ENCODE measurements around the gene BCAP31. TPM values are rescaled to one million over a fixed set of nuclear protein-coding genes. Genes with fewer than 3 reads are reported as not detected.

The BCAP31 gene
- total RNA-seq, 1 experiment from 2014 or later: 138 TPM

DNA sequence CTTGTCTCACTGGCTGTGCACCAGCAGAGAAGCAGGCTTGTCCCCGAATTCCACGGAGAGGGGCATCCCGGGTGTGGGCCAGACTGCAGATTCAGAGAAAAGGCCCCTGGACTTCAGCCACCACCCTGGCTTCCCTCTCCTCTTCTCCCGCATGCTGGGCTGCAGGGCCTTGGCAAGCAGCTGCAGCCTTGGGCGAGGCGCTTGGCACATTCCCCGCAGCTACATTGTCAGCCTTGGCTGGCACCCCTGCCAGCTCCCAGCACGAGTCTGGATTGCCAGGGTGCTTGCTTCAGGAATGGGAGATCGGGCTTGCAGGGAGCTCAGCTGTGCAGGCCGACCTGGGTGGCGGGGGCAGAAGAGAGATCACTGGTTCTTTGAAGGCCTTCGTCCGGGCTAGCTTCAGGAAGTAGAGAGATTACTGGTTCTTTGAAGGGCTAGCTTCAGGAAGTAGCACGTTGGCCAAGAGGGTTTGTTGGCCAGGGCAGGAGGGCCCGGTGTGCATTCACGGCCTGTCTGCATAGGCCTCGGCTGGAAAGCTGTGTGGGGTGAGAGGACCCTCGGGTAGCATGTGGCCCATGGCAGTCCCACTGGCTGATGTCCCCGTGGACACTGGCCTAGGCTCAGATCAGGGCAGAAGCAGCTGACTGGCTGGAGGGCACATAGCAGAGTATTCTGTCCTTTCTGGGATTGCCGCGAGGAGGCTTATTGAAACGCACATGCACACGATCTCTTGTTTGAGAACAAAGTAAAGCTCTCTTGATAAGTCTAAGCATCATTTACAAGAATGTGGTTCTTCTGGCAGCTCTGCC lies 3.1 kb upstream of the BCAP31 start:
- peaks cover 7% of the 10 kb centered on the region; the same call in 1 of the 2 replicates for H3K79me2 ChIP-seq (ENCODE audit: insufficient read depth, low read length)
- no peak overlapping the region for H3K27ac ChIP-seq (ENCODE audit: insufficient read length, low read depth, low read length)
- TF ChIP-seq, protein P1, sequence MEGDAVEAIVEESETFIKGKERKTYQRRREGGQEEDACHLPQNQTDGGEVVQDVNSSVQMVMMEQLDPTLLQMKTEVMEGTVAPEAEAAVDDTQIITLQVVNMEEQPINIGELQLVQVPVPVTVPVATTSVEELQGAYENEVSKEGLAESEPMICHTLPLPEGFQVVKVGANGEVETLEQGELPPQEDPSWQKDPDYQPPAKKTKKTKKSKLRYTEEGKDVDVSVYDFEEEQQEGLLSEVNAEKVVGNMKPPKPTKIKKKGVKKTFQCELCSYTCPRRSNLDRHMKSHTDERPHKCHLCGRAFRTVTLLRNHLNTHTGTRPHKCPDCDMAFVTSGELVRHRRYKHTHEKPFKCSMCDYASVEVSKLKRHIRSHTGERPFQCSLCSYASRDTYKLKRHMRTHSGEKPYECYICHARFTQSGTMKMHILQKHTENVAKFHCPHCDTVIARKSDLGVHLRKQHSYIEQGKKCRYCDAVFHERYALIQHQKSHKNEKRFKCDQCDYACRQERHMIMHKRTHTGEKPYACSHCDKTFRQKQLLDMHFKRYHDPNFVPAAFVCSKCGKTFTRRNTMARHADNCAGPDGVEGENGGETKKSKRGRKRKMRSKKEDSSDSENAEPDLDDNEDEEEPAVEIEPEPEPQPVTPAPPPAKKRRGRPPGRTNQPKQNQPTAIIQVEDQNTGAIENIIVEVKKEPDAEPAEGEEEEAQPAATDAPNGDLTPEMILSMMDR (conservative IDR thresholded peaks at IDR 0.05): no peak
- no peak overlapping the region for H3K56ac ChIP-seq (ENCODE audit: insufficient read length, low read depth, low read length)
- no peak overlapping the region for H2BK12ac ChIP-seq (ENCODE audit: insufficient read length, low read depth, low read length)
- no peak overlapping the region for H3T11ph ChIP-seq (ENCODE audit: low read length)
- peak overlapping the region; percentile 10; the same call in 1 of the 2 replicates for H3K14ac ChIP-seq (ENCODE audit: insufficient read depth, low read length)
- no peak overlapping the region for H2BK15ac ChIP-seq (ENCODE audit: low read depth, low read length)
- no peak overlapping the region for H3K23ac ChIP-seq (ENCODE audit: insufficient read length, low read depth, low read length)
- H2AK5ac ChIP-seq (ENCODE audit: insufficient read length, low read length): no peak overlapping the region
- no peak overlapping the region for H2BK120ac ChIP-seq (ENCODE audit: low read depth, low read length, poor library complexity, severe bottlenecking)
- H3K9me3 Mint-ChIP-seq: peaks cover 57 to 69% of the 10 kb centered on the region in 2 experiments
- H3K36me3 Mint-ChIP-seq (ENCODE audit: insufficient read depth in 1 of 3, low read depth in 3 of 3): peaks cover 8 to 37% (median 35%) of the 10 kb centered on the region in 3 experiments; a peak in 6 of 7 replicates
- peak overlapping the region; percentile 44 to 77 (median 74); a peak in 3 of 7 replicates for H3K27ac Mint-ChIP-seq
- no peak overlapping the region for H4K5ac ChIP-seq (ENCODE audit: insufficient read length, low read depth, low read length)
- WGBS (ENCODE audit: extremely low coverage, insufficient read length, low lambda C conversion rate): no CpG with 5 or more reads among the region's 23 CpGs
- peak overlapping the region; percentile 3 to 50; a peak in 3 of 5 replicates for H3K4me3 Mint-ChIP-seq
- H2BK20ac ChIP-seq (ENCODE audit: low read depth, low read length, poor library complexity, severe bottlenecking): no peak overlapping the region
- H4K20me1 ChIP-seq (ENCODE audit: control insufficient read depth, insufficient read depth, insufficient read length): no peaks in the 10 kb centered on the region
- H3K9ac ChIP-seq (ENCODE audit: extremely low read depth, insufficient read length, low read length): no peak overlapping the region
- H3K23me2 ChIP-seq (ENCODE audit: insufficient read length, low read depth, low read length, poor library complexity, severe bottlenecking): peaks cover 4% of the 10 kb centered on the region
- H3K9me3 ChIP-seq (ENCODE audit: control insufficient read depth, low read depth, low read length): peaks cover 39% of the 10 kb centered on the region
- H4K91ac ChIP-seq (ENCODE audit: insufficient read length, low read depth, low read length): no peak overlapping the region
- H3K4me1 ChIP-seq (ENCODE audit: insufficient read depth, low read length): no peaks in the 10 kb centered on the region
- no peak overlapping the region for H2BK5ac ChIP-seq (ENCODE audit: insufficient read length, low read length)
- H3K4ac ChIP-seq (ENCODE audit: low read depth, low read length): no peak overlapping the region
- H3K27me3 Mint-ChIP-seq (ENCODE audit: low read depth): no peaks in the 10 kb centered on the region; the same call in 1 of the 2 replicates
- no peaks in the 10 kb centered on the region for H3K79me1 ChIP-seq (ENCODE audit: insufficient read depth, low read depth, low read length, poor library complexity, severe bottlenecking)
- no peak overlapping the region for H4K8ac ChIP-seq (replicated peaks; ENCODE audit: insufficient read length, low read depth, low read length)
- peaks cover 10 to 20% of the 10 kb centered on the region in 2 experiments for H3K4me1 Mint-ChIP-seq
- H3K4me2 ChIP-seq (ENCODE audit: insufficient read depth, insufficient read length, low read length): no peak overlapping the region
- H3K18ac ChIP-seq (ENCODE audit: insufficient read length, low read depth, low read length): no peak overlapping the region
- H2AFZ ChIP-seq (ENCODE audit: low read length): no peak overlapping the region
- no peaks in the 10 kb centered on the region for H3K27me3 ChIP-seq (ENCODE audit: insufficient read depth, low read length)
- DNase-seq: no peak
